Measurements from ENCODE around the gene RNU7-1.

DNA sequence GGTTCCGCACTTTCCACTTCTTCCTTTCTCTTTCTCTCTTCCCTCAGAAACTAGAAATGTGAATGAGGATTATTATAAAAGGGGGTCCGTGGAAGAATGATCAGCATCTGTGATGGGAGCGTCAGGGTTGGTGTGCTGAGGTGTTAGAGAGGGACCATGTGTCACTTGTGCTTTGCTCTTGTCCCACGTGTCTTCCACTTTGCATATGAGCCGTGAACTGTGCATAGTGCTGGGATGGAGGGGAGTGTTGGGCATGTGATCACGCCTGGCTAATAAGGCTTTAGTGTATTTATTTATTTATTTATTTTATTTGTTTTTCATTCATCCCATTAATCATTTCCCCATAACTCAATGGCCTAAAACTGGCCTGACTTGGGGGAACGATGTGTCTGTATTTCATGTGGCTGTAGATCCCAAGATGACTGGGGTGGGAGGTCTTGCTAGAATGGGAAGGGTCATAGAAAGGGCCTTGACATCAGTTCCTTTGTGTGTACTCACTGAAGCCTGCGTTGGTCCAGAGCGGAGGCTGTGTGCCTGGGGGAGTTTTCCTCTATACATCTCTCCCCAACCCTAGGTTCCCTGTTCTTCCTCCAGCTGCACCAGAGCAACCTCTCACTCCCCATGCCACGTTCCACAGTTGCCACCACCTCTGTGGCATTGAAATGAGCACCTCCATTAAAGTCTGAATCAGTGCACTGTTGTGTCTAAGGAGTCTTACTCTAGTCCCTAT is 20.4 kb upstream of the RNU7-1 start:
- TF ChIP-seq, protein P1, sequence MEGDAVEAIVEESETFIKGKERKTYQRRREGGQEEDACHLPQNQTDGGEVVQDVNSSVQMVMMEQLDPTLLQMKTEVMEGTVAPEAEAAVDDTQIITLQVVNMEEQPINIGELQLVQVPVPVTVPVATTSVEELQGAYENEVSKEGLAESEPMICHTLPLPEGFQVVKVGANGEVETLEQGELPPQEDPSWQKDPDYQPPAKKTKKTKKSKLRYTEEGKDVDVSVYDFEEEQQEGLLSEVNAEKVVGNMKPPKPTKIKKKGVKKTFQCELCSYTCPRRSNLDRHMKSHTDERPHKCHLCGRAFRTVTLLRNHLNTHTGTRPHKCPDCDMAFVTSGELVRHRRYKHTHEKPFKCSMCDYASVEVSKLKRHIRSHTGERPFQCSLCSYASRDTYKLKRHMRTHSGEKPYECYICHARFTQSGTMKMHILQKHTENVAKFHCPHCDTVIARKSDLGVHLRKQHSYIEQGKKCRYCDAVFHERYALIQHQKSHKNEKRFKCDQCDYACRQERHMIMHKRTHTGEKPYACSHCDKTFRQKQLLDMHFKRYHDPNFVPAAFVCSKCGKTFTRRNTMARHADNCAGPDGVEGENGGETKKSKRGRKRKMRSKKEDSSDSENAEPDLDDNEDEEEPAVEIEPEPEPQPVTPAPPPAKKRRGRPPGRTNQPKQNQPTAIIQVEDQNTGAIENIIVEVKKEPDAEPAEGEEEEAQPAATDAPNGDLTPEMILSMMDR (IDR thresholded peaks at IDR 0.05; ENCODE audit: insufficient read depth, low read length) = no peak
- TF ChIP-seq GABPA (IDR thresholded peaks at IDR 0.05; ENCODE audit: low read depth) (no peak), POLR2AphosphoS5 (IDR thresholded peaks at IDR 0.05; ENCODE audit: low read depth) (no peak)
- TF ChIP-seq, protein P2, sequence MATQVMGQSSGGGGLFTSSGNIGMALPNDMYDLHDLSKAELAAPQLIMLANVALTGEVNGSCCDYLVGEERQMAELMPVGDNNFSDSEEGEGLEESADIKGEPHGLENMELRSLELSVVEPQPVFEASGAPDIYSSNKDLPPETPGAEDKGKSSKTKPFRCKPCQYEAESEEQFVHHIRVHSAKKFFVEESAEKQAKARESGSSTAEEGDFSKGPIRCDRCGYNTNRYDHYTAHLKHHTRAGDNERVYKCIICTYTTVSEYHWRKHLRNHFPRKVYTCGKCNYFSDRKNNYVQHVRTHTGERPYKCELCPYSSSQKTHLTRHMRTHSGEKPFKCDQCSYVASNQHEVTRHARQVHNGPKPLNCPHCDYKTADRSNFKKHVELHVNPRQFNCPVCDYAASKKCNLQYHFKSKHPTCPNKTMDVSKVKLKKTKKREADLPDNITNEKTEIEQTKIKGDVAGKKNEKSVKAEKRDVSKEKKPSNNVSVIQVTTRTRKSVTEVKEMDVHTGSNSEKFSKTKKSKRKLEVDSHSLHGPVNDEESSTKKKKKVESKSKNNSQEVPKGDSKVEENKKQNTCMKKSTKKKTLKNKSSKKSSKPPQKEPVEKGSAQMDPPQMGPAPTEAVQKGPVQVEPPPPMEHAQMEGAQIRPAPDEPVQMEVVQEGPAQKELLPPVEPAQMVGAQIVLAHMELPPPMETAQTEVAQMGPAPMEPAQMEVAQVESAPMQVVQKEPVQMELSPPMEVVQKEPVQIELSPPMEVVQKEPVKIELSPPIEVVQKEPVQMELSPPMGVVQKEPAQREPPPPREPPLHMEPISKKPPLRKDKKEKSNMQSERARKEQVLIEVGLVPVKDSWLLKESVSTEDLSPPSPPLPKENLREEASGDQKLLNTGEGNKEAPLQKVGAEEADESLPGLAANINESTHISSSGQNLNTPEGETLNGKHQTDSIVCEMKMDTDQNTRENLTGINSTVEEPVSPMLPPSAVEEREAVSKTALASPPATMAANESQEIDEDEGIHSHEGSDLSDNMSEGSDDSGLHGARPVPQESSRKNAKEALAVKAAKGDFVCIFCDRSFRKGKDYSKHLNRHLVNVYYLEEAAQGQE (IDR thresholded peaks at IDR 0.05; ENCODE audit: insufficient replicate concordance, low read depth) = no peak

Data from HL-60 (cell line).